Mononuclear cell (primary cell): ENCODE data around the gene ZNF544. TPM values are rescaled to one million over a fixed set of nuclear protein-coding genes. Genes with fewer than 3 reads are reported as not detected.

Source experiments
- H3K27me3 ChIP-seq: 2 replicates; pipeline ENCODE4 v1.6.0; 2011; ENCODE audit warnings: low read length, control low read depth; ENCODE audit not compliant: insufficient read depth
- H3K4me1 ChIP-seq: 2 replicates; pipeline ENCODE4 v1.5.1; 2011; ENCODE audit warnings: mild to moderate bottlenecking, low read length, control low read depth; ENCODE audit not compliant: insufficient read depth
- H3K4me3 ChIP-seq: 2 replicates; pipeline ENCODE4 v1.5.1; 2011; ENCODE audit warnings: mild to moderate bottlenecking, low read length, moderate library complexity
- H3K9me3 ChIP-seq: 2 replicates; pipeline ENCODE4 v1.5.1; 2011; ENCODE audit warnings: low read depth, mild to moderate bottlenecking, control low read depth, low read length
- total RNA-seq: library from RNA; depleted of rRNA; stranded (reverse); fragments of >200 nt; gene quantifications from one replicate; pipeline ENCODE4 v1.2.3, GENCODE V29; 2012

Gene ZNF544
- total RNA-seq, 1 donor: 7.2 TPM

GRCh38 chr19:58277197-58277596 is 48.5 kb downstream of the ZNF544 start:
- no peaks in the 10 kb centered on the region for H3K9me3 ChIP-seq
- H3K4me1 ChIP-seq: peaks cover 20% of the 10 kb centered on the region
- H3K4me3 ChIP-seq: no peak overlapping the region
- no peaks in the 10 kb centered on the region for H3K27me3 ChIP-seq

- Histone ChIP-seq H3K4me1 (peaks cover 20% of the 10 kb centered on the region), H3K27me3 (no peaks in the 10 kb centered on the region), H3K9me3 (no peaks in the 10 kb centered on the region), H3K4me3 (peak overlapping the region; percentile 96)
These were observed 49.2 kb downstream of the ZNF544 start for GRCh38 chr19:58277748-58278540.

GRCh38 chr19:58278541-58279041 is 49.9 kb downstream of the ZNF544 start, which contains the start of gene ZNF8:
Gene ZNF8, plus strand, starts transcription at chr19:58278955. Its CDS starts 127 bp downstream, at chr19:58279082.
- Histone ChIP-seq H3K4me3 (peak within 1 kb of the TSS; percentile 96), H3K27me3 (no peaks in the 10 kb centered on the region), H3K9me3 (no peaks in the 10 kb centered on the region), H3K4me1 (peaks cover 20% of the 10 kb centered on the region)

GRCh38 chr19:58279042-58279924 is 50.6 kb downstream of the ZNF544 start:
- Histone ChIP-seq H3K27me3 (no peaks in the 10 kb centered on the region), H3K9me3 (no peaks in the 10 kb centered on the region), H3K4me1 (peaks cover 20% of the 10 kb centered on the region), H3K4me3 (peak overlapping the region; percentile 96)

- H3K9me3 ChIP-seq: no peaks in the 10 kb centered on the region
- no peak overlapping the region for H3K4me3 ChIP-seq
- no peaks in the 10 kb centered on the region for H3K27me3 ChIP-seq
These were observed 51.2 kb downstream of the ZNF544 start for GRCh38 chr19:58279925-58280316.

GRCh38 chr19:58284199-58284598 is 55.5 kb downstream of the ZNF544 start:
- peaks cover 10% of the 10 kb centered on the region for H3K4me1 ChIP-seq
- no peaks in the 10 kb centered on the region for H3K9me3 ChIP-seq
- no peaks in the 10 kb centered on the region for H3K27me3 ChIP-seq
- H3K4me3 ChIP-seq: no peak overlapping the region

More at GRCh38 chr19:58279925-58280316, 51.2 kb downstream of the ZNF544 start:
- H3K4me1 ChIP-seq: peaks cover 20% of the 10 kb centered on the region

- H3K4me1 ChIP-seq: no peaks in the 10 kb centered on the region
- no peak overlapping the region for H3K4me3 ChIP-seq
- peaks cover 32% of the 10 kb centered on the region for H3K9me3 ChIP-seq
- H3K27me3 ChIP-seq: no peaks in the 10 kb centered on the region
These were observed 63.2 kb downstream of the ZNF544 start for GRCh38 chr19:58291943-58292342.

- Histone ChIP-seq H3K4me1 (no peaks in the 10 kb centered on the region), H3K27me3 (no peaks in the 10 kb centered on the region), H3K9me3 (peaks cover 32% of the 10 kb centered on the region), H3K4me3 (no peak overlapping the region)
These were observed 66.1 kb downstream of the ZNF544 start for GRCh38 chr19:58294743-58295374.

GRCh38 chr19:58296104-58296503 is 67.4 kb downstream of the ZNF544 start:
- H3K4me3 ChIP-seq: no peak overlapping the region
- H3K4me1 ChIP-seq: no peaks in the 10 kb centered on the region
- no peaks in the 10 kb centered on the region for H3K27me3 ChIP-seq
- peaks cover 32% of the 10 kb centered on the region for H3K9me3 ChIP-seq

- peaks cover 3% of the 10 kb centered on the region for H3K9me3 ChIP-seq
These were observed 71.9 kb downstream of the ZNF544 start for GRCh38 chr19:58300620-58301019.

GRCh38 chr19:58304255-58304654 is 75.5 kb downstream of the ZNF544 start:
- H3K9me3 ChIP-seq: peaks cover 4% of the 10 kb centered on the region
- H3K27me3 ChIP-seq: no peaks in the 10 kb centered on the region
- no peak overlapping the region for H3K4me3 ChIP-seq
- H3K4me1 ChIP-seq: peaks cover 15% of the 10 kb centered on the region

More at GRCh38 chr19:58300620-58301019, 71.9 kb downstream of the ZNF544 start:
- H3K27me3 ChIP-seq: no peaks in the 10 kb centered on the region
- no peak overlapping the region for H3K4me3 ChIP-seq
- peaks cover 7% of the 10 kb centered on the region for H3K4me1 ChIP-seq

- peaks cover 5% of the 10 kb centered on the region for H3K9me3 ChIP-seq
- H3K27me3 ChIP-seq: no peaks in the 10 kb centered on the region
- H3K4me3 ChIP-seq: peak overlapping the region; percentile 86
- peaks cover 15% of the 10 kb centered on the region for H3K4me1 ChIP-seq
These were observed 76.0 kb downstream of the ZNF544 start for GRCh38 chr19:58304748-58305064.

DNA sequence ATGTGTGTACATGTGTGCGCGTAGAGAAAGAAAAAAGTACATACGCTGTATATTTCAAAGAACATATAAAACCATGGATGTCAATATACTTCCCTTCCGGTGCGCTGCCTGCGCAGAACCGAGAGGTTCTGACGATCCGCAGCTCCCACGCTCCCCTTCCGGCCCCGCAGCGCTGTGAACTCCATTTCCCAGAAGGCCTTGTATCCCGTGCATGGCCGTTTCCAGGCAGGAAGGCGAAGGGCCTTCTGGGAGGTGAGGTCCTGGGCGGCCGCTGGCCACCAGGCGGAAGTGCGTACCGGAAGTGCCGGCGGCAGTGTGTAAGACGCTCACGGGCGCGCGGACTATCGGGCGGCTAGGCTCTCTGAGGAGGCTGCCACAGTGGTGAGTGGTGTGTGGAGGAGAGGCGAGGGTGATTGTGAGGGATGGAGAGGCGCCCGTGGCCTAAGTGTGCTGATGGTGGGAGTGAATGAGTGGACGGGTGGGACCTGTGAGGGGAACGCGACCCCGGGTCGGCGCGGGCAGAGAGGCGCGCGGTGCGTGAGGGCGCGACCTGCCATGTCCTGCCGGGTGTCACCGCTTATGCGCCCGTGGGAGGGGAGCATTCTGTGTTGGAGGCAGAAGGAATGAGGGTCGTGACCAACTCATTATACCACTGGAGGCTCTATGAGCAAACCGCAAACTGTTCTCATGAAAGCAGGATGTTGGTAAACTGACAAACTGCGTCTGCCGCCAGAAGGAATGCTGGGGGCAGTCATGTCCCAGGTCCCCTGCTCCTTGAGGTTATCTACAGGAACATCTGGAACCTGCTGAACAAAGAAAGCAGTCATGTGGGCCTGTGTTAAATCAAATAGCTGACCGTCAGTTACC is 76.6 kb downstream of the ZNF544 start, which contains the start of gene ERVK3-1:
TSS of gene ERVK3-1 (plus strand) at position 313 of the 867 bp plus-strand sequence. CDS start 6,792 bp downstream, outside the sequence.
- Histone ChIP-seq H3K4me3 (peak within 1 kb of the TSS; percentile 86), H3K4me1 (peaks cover 15% of the 10 kb centered on the region), H3K9me3 (peaks cover 5% of the 10 kb centered on the region), H3K27me3 (no peaks in the 10 kb centered on the region)

DNA sequence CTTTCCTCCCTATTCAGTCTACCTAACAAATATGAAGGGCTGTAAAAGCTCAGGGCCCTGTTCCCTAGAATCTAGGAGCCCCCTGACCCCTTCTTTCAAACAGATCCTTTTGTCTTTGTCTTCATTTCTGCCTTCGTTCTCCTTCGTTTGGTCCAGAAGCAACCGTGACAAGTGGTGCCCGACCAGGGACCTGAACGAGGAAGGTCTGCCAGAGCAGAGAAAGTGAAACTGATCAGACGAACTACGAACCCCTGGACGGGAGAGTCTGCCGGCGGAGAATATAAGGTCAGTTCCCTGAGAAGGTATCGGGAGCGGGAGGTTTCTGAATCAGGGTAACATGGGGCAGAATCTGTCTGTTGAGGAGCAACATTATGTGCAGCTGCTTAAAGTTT is 77.2 kb downstream of the ZNF544 start:
- peak overlapping the region; percentile 86 for H3K4me3 ChIP-seq
- peaks cover 15% of the 10 kb centered on the region for H3K4me1 ChIP-seq
- no peaks in the 10 kb centered on the region for H3K27me3 ChIP-seq
- peaks cover 5% of the 10 kb centered on the region for H3K9me3 ChIP-seq
